Breast epithelium (tissue), 3 donors: ENCODE results near the gene TMEM201.

Experiments
- CTCF ChIP-seq, 3 donors: fragments of 450-650 bp; IDR thresholded peaks; one replicate each; pipeline ENCODE4 v1.5.1; 2016 to 2017; ENCODE audit warnings: antibody characterized with exemption in 3 of 3, mild to moderate bottlenecking in 3 of 3, moderate library complexity in 3 of 3
- POLR2A ChIP-seq: fragments of 450-650 bp; IDR thresholded peaks from one replicate; pipeline ENCODE4 v1.6.1; 2016; ENCODE audit warnings: antibody characterized with exemption, mild to moderate bottlenecking, moderate library complexity
- POLR2AphosphoS5 ChIP-seq, 3 donors: sonication (generic); formaldehyde crosslinking; IDR thresholded peaks; one replicate each; pipeline ENCODE4 v1.6.1; 2017; ENCODE audit warnings: antibody characterized with exemption in 3 of 3

- TF ChIP-seq POLR2AphosphoS5 (IDR thresholded peaks at IDR 0.05) (no peak), POLR2A (no peak), CTCF (IDR thresholded peaks at IDR 0.05) (no peak)
Measured at GRCh38 chr1:9658199-9658598, 69.5 kb downstream of the TMEM201 start.
